8988T (cell line): ENCODE measurements around the gene RPL35.

Source experiments
- DNase-seq: peaks from one replicate; pipeline ENCODE4 v3.0.0; 2011

Gene RPL35

DNA sequence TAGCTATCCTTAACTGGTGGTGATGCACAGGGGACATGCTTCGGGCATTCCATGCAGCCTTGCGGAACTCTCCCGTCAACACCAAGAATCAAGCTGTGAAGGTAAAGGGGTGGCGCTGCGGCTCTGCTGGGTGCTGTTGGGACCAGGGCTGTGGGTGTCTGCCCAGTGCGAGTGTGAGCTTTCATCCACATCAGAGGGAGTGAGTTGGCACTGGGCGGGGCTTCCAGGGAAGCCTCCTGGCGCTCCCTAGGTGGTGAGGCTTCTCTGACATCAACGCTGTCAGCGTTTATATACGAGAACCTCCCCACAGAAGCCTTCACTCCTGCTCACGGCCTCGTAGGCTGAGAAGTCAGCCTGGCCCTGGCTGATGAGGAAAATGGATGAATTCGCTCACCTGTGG, 11.9 kb upstream of the RPL35 start:
- DNase-seq, result no peak

DNA sequence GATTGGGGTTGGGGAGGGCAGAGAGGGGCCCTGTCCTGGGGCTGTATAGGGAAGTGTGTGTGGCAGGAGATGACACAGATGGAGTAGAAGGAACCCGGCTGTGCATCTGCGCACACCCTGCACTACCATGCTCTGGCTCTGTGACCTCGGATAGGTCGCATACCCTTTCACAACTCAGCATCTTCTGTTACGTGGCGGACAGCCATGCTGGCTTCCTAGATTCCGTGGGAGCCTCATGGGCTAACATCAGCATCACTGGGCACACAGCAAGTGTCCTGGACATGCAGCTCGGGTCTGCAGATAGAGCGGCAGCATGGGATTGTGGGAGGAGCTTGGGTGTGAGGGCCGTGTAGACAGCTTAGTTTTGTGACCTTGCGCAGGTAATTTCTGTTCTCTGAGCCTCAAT, 9.4 kb upstream of the RPL35 start:
- DNase-seq, result no peak

DNA sequence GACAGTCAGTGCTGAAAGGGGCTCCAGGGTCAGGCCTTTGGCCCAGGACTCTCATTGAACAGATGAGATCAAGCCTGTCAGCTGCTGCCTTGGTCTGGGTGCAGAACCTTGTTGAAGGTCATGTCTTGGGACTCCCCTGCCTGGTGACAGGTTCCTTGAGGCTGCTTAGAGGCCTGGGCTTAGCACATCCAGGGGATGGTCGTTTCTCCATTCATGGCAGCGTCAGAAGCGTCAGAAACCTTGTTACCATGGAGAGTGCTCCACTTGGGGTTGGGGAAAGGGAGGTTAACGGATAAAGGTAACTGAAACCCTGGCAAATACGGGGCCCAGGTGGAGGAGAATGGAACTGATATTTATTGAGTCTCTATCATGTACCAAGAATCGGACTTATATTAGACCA, 9.0 kb upstream of the RPL35 start:
- no peak for DNase-seq

DNA sequence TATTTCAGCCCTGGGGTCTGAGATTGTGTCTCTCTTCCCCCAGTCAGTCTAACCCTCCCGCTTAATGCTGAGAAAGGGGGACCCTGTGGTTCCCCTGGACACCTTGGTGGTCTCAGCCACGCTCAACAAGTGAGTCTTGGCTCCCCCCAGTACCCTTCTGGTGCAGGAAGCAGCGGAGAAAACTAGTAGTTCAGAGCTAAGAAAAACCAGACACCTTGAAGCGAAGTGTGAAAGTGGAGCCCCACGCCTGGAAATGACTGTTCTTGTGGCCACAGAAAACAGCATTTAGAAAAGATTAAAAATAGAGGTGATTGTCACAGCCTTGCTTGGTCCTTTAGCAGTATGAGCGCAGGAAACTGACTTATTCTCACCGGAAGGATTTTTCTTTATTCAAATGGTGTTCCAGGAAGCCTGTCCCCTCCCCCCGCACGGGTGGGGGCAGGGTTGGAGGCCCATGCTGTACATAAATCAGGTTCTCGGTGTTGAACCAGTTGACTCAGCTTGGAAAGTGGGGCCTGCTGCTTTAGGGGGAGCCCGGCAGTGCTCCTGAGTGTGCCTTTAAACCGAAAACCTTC, 8.3 kb upstream of the RPL35 start:
- no peak for DNase-seq

DNA sequence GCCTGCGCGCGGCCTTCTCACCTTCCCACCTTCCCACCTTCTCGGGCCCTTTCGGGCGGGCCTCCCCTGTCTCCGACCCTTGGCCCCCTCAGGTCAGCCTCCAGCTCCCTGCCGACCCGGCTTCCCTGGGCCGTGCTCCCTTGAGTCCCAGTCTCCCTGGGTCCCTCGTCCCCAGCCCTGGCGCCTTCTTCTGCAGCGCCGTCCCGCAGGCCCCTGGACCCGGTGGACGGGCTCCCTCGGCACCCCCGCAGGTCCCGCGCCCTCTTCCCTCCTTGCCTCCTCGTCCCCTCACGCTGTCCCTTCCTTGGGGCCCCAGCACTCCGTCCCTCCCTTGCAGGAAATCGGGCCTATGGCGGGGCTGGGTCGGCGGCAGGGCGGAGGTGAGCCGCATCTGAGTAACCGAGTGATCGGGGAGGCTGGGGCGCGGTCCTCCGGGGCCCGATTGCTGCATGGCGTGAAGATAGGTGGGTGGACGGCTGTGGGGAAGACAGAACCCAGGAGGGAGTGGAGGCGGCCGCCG, 7.8 kb upstream of the RPL35 start:
- no peak for DNase-seq

DNA sequence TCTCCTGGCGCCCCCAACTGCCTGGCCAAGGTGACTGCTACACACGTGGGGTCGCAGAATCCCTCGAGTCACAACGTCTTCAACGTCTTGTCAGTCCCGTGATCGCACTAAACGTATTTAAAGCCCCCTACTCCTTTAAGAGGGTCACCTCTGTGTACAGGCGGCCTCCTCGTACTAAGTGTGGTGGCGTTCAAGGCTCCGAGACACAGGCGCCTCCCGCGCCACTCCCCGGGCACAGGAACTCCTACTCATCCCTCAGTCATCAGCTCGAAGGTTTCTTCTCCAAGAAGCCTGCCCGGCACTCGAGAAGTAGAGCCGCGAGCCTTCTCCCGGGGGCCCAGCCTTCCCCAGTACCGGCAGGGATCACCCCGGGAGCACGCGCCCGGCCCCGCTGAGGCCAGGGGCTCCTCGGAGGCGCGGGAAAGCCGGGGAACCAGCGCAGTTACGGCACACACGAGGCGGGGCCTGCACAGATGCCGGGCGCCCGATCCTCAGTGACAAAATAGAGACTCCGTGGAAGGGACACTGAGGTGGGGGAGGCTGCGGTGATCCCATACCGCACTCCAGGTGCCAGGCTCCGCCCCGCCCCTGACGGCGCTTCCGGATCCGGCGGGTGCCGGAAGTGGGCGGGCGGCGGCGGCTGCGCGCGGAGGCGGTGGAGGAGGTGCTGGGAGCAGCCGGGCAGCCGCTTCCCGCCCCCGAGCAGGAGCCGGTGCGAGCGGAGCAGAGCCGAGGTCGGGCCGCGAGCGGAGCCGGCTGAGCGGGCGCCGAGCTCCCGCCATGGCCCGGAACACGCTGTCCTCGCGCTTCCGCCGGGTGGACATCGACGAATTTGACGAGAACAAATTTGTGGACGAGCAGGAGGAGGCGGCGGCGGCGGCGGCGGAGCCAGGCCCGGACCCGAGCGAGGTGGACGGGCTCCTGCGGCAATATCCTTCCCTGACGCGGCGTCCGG, 7.0 kb upstream of the RPL35 start:
- DNase-seq, result peak; percentile 97

DNA sequence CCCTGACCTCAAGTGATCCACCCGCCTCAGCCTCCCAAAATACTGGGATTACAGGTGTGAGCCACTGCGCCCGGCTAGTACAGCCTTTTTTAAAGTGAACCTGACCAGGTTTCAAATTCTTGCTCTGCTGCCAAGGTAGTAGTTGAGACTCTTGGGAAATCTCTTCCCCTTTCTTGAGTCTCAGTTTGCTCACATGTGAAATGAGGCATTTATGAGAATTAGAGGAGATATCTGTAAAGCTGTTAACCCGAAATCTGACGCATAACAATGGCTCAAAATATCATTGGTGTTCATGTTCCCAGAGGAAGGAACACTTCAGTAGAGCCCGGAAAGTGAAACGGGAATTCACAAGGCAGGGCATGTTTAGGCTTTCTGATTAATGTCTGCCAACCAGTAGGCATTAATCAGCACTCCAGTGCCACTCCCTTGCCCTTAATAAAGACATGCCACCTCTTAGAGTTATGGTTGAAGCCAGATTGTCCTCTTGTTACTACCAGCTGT, 1.7 kb upstream of the RPL35 start:
- no peak for DNase-seq

DNA sequence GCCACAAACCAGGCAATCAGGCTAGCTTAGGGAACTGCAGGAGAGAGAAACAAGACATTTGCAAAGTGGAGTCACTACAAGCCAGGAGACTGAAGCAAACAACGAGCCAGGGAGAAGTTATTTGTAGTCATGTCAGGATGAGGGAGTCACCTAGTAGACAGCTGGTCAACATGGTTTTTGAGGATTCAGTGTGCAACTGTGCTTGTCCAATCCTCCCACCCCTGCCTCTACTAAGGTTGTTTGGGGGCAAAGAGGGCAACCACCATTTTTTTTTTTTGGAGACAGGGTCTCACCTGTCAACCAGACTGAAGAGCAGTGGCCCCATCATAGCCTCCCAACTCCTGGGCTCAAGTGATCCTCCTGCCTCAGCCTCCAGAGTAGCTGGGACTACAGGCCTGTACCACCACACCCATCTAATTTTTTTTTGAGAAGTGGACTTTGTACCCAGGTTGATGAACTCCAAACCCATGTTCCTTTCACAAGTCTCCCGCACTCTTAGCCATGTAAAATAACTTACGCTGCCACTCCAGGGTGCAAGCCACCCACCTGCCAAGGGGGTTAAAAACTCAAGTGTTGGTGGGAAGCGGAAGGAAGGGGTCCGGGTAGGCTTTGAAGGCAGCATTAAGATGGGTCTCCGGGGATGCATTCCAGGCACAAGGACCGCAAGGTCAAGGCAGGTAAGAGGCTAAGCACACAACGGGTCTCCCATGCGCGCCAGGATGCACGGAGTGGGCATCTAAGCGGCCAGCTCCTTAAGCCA, 995 bp downstream of the RPL35 start:
- no peak for DNase-seq

DNA sequence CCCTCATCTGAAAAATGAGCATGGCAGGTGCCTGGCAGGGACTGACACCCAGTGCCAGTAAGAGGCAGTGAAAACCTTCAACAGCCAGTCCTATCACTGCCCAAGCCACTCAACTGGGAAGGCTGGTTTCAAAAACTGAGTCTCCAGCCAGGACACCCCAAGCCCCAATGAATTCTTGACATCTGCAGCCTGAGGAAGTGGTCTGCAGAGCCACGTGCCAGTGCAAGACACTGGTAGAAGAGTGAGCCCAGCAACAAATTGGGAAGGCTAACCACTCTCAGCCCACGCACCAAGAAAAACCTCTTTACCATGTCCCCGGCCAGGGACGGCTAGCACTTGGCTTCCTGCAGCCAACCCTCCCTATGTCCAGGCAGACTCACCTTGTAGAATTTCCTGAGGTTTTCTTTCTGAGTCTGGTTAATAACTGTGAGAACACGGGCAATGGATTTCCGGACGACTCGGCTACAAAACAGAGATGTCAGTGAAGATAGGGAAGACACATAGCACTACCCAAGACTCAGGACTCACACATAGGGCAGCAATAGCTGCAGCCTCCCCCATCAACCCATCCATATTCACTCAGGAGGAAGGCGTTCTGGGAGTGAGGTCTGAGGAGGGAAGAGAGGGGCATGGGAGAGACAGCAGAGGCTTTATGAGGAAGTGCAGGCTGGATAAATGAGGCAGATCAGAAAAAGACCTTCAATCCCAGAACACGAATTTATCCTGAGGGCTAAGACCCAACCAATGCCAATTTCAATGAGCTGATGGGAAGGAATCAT, 1.8 kb downstream of the RPL35 start:
- DNase-seq, result no peak

DNA sequence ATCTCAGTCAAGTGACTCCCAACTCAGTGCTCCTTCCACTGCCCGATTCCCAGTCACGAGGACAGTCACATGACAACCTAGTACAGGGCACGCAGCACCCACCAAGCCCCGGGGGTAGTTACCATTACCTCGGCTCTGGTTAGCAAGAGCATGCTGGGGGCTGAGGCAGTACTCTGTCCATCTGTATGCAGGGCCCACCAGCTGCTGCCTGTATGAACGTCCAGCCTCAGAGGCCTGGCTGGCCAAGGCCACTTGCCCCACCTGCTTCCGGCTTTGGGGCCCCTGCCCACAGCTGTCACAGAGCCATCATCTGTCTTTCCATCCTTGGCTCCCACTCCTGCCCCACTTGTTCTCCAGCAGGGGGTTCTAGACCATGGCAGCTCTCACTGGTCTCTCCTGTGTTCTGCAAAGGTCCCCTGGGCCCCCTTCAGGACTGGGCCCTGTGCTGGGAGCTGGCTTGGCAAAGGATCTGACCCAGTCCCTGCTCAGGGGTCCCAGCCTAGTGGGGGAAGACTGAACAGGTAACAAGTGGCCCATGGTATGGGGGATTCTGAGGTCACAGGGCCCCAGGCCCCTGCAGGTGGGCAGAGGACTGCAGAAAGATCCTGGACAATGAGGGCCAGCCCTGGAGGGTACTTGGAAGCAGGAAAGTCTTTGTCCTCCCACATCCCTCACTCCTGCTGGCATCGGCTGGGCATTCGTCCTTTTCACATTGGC, 3.3 kb downstream of the RPL35 start:
- no peak for DNase-seq

DNA sequence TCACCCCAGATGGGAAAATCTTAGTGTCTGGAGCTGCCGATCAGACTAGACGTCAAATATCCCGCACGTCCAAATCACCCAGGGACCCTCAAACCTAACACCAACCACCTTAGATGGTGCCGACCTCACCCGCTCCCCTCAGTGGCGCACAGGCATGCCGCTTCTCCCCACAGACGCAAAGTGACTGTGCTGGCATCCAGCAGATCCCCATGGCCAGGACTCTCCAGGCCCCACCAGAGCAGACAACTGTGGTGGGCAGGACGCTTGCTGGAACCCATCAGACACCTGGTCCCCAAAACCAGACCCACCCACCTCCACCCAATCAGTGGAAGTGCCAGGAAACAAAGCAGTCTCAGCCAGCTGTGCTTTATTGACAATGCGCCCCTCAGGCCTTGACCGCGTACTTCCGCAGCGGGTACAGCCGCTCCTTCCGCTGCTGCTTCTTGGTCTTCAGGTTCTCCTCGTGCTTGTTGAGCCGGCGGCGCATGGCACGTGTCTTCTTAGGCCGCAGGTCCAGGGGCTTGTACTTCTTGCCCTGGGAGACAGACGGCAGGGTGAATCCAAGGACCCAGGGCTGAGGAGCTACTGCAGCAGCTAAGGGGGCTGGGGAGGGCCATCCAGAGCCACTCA, 4.1 kb downstream of the RPL35 start:
- no peak for DNase-seq

DNA sequence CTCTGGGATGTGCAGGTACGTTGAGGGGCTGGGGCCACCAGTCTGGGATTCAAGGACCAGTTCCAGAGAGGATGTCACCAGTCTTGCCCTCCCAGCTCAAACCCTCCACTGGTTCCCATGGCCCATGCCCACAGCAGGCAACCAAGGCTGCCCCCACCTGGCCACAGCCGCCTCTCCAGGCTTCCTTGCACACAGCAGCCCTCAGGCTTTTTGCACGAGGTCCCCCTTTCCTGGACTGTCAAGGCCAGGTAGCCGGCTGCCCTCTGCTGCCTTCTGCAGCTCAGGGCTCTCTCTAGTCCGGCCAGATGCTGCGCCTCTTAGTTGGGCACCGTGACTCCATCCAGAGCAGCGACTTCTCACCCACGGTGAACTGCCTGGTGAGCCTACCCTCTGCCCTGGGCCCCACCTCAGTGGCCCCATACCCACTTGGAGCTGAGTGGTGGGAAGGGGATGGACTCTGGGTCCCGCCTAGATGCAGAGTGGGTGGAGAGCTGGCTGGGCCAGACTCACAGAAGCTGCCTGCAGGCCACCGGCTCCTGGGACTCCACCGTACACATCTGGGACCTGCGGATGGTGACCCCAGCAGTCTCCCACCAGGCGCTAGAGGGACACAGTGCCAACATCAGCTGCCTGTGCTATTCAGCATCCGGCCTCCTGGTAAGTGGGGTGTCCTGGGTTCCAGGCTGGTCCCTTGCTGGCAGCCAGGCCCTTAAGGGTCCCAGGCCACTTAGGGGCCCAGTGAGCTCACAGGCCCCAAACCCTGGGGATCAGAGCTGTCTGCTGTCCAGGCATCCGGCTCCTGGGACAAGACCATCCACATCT, 5.6 kb downstream of the RPL35 start:
- peak; percentile 90 for DNase-seq

DNA sequence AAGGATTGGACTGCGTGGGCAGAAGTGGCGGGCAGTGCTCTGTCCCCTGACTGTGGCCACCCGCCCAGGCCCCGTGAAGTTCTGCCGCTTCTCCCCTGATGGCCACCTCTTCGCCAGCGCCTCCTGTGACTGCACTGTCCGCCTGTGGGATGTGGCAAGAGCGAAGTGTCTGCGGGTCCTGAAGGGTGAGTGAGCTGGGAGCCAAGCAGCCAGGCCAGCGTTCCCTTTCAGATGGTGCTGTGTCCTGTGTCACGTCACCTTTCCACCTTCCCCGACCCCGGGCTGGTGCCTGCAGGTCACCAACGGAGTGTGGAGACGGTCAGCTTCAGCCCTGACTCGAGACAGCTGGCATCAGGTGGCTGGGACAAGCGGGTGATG, 6.2 kb downstream of the RPL35 start:
- no peak for DNase-seq

DNA sequence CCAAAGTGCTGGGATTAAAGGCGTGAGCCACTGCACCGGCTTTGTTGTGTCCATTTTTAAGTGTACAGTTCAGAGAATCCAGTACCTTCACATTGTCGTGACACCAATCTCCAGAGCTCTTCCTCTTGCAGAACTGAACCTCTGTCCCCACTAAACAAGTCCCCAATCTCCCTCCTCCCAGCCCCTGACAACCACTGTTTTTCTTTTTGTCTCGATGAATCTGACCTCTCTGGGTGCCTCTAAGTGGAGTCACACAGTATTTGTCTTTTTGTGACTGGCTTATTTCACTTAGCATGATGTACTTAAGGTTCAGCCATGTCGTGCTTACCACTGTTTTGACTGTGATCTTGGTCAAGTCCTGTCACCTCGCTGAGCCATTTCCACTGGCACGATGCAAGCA, 6.9 kb downstream of the RPL35 start:
- no peak for DNase-seq

DNA sequence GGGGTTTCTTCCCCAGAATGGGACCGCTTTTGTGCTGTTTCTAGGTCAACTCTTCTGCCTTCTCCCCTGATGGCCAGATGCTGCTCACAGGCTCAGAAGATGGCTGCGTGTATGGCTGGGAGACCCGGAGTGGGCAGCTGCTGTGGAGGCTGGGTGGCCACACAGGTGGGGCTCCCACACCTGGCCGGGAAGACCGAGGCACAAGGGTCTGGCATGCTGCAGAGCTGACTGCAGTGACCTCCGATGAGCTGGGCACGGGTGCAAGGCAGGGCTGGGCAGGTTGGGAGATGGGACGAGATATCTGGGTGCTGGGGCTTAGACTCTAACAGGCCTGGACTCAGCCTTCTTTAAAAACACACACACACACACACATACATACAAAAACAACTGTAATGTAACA, 7.6 kb downstream of the RPL35 start:
- no peak for DNase-seq

DNA sequence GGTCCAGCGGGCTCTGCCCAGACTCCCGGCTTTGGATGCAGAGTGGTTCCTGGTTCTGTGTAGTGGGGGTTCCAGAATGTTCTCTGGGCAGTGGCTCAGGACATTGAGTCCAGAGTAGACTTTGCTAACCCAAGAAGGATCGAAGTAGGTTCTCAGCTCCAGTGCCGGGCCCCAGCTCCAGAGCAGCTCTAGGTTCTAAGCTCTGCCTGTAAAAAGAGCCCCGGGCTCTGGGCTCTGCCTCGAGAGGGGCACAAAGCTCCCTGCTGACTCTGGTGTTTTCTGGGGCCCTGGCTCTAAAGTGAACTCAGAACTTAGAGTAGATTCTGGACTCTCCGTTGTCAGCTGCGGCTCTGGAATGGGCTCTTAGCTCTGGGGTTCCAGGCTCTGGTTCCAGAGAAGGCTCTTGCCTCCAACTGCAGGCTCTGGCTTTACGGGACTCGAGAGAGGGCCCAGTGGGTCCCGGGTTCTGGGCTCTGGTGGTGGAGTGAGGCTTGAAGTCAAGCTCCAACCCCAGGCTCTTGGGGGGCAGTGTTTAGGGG, 8.1 kb downstream of the RPL35 start:
- no peak for DNase-seq

DNA sequence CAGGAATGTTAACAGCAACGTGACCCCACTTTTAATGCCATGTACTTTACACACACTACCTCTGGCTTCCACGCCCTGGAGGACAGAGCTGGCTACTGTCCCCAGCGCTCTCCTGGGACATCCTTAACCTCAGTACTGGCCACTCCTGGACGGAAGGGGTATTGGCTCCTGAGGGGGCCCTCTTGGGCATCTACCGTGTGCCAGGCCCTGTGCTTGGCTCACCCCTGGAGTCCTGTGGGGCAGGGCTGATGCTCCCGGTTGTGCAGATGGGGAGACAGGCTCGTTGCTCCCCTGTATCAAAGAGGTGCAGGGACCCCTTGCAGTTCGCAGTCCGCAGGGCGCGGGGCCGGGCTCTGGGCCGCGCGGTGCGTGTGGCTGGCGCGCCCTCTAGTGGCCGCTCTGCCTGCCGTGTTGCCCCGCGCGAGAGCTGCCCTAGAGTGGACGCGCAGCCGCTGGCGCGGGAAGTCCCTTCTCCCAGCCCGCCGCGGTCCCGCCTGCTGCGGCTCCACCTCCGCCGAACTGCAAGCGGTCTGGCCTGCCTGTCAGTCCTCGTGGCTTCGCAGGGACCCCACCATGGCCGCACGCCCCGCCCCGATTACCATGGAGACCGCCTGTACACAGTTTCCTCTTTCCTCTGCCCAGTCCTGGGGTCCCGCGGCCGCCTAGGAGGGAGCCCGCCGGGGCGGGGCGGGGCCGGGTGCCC, 8.8 kb downstream of the RPL35 start, which contains the start of gene WDR38:
WDR38 (plus strand) TSS at position 632 of the 703 bp plus-strand sequence. CDS start 72 bp downstream, outside the sequence.
- DNase-seq, result peak; percentile 93

DNA sequence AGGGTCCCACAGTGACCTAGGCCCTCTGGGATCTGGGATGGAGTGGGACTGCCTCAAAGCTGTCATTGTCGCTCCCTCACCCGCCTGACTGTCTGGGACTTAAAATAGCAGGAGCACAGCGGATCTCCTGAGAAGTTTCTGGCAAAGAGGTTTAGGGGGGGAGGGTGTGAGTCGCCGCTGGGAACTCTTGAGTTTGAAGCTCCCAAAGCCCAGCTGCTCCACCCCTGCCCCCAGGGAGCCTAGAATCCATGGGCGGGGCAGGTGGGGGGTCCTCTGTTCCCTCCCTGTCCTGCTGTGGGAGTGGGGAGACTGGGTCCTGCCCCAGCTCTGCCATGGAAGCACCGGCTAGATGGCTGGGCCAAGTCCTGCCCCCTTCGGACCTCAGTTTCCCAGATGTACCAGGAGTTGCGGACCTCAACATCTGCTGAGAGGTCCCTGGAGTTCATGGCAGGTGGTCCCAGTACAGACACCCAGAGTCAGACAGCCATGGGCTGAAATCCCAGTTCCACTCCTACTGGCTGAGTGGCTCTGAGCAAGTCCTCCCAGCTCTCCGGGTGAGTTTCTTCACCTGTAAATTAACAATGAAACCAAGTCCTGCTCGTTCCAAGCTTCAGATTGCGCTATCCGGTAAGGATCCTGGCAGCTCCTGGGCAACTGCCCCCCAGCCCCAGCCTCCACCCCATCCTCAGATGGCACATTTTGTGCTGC, 9.5 kb downstream of the RPL35 start:
- DNase-seq, result no peak

DNA sequence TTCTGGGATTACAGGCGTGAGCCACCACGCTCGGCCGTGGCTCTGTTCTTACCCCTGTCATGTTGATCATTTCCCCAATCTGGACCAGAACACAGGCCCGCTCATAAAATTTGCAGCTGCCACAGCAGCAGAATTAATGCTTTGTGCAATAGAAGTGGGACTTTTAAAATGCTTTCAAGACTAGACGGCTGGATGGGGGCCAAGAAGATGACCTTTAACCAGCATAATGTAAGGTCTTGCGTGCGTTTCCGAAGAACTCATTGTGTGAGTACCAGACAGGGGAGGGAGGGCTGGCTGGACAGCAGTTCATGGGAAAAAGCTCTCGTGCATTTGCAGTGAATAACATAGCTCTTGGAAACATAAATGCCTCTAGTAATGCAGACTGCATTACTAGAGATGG, 12.0 kb downstream of the RPL35 start:
- no peak for DNase-seq
